Endothelial cell of umbilical vein (primary cell): Measurements from ENCODE around the gene ACOT7. TPM values are rescaled to one million over a fixed set of nuclear protein-coding genes. Genes with fewer than 3 reads are reported as not detected.

Source experiments
- BruUV-seq: library from RNA; stranded (reverse); fragments of 400-500 nt; replicated peaks from 2 replicates; lab custom pipeline; 2021; lab: Mats Ljungman, UMichigan
- CTCF ChIA-PET: fragments of 300-600, 350-600 bp; sonication (Branson Sonifier 250); formaldehyde crosslinking; loops from one replicate; lab custom pipeline; 2021; ENCODE audit warnings: antibody characterized with exemption, inconsistent platforms; lab: Charles Lee
- POLR2A ChIA-PET: fragments of 300-600, 350-600 bp; sonication (Branson Sonifier 250); formaldehyde crosslinking; loops from one replicate; lab custom pipeline; 2021; ENCODE audit warnings: antibody characterized with exemption, inconsistent platforms; lab: Charles Lee
- DNase-seq: peaks from one replicate; pipeline ENCODE4 v3.0.0-alpha.2; 2011; ENCODE audit warnings: low read depth, low spot score
- FAIRE-seq: peaks from 2 replicates; lab custom pipeline; 2011; peaks lifted over from hg19 to GRCh38; lab: Jason Lieb, UNC
- H2AFZ ChIP-seq: 2 replicates; pipeline ENCODE4 v1.6.0; 2012; ENCODE audit warnings: low read depth, low read length, control low read depth, inconsistent platforms
- H3K27ac ChIP-seq: 2 replicates; pipeline ENCODE4 v1.5.1; 2011; ENCODE audit warnings: low read depth, mild to moderate bottlenecking, control low read depth, low read length, moderate library complexity; ENCODE audit not compliant: insufficient read depth
- H3K27me3 ChIP-seq, 2 experiments: 2 replicates each; pipeline versions ENCODE4 v1.6.0 to v1.6.1; 2011; ENCODE audit warnings: low read length in 2 of 2, mixed read lengths in 1 of 2; ENCODE audit not compliant: control insufficient read depth in 2 of 2, insufficient read depth in 2 of 2
- H3K36me3 ChIP-seq, 2 experiments: 2 replicates in 1 of 2; 3 replicates in 1 of 2; pipeline ENCODE4 v1.5.1; 2011; ENCODE audit warnings: low read length in 2 of 2, mild to moderate bottlenecking in 1 of 2, moderate library complexity in 1 of 2; ENCODE audit not compliant: control insufficient read depth in 2 of 2, insufficient read depth in 2 of 2; ENCODE audit errors: extremely low read depth in 1 of 2
- H3K4me1 ChIP-seq: 3 replicates; pipeline ENCODE4 v1.5.1; 2011; ENCODE audit warnings: mild to moderate bottlenecking, low read length; ENCODE audit not compliant: control insufficient read depth, insufficient read depth; ENCODE audit errors: extremely low read depth
- H3K4me2 ChIP-seq: 2 replicates; pipeline ENCODE4 v1.6.1; 2011; ENCODE audit warnings: low read length, control low read depth, mixed read lengths; ENCODE audit not compliant: insufficient read depth
- H3K4me3 ChIP-seq, 3 experiments: fragments of 200-600 bp in 1 of 3; sonication (generic), shearing (Covaris generic) in 1 of 3; replicated peaks in 1 of 3; 2 replicates each; pipeline ENCODE4 v1.5.1; 2011 to 2016; ENCODE audit warnings: control low read depth in 3 of 3, low read length in 3 of 3, mild to moderate bottlenecking in 2 of 3, inconsistent platforms in 1 of 3, low read depth in 1 of 3, moderate library complexity in 1 of 3; ENCODE audit not compliant: insufficient read depth in 1 of 3
- H3K79me2 ChIP-seq: 2 replicates; pipeline ENCODE4 v1.6.0; 2012; ENCODE audit warnings: low read length, inconsistent platforms; ENCODE audit not compliant: control insufficient read depth, insufficient read depth
- H3K9ac ChIP-seq: replicated peaks from 2 replicates; pipeline ENCODE3; 2011; ENCODE audit warnings: low read length, control low read depth; ENCODE audit not compliant: insufficient read depth; ENCODE audit errors: extremely low read depth
- H3K9me1 ChIP-seq: replicated peaks from 3 replicates; pipeline ENCODE4 v1.6.0; 2011; ENCODE audit warnings: mild to moderate bottlenecking, low read length; ENCODE audit not compliant: control insufficient read depth, insufficient read depth; ENCODE audit errors: extremely low read depth
- H3K9me3 ChIP-seq: replicated peaks from 2 replicates; pipeline ENCODE4 v1.5.1; 2012; ENCODE audit warnings: low read length, inconsistent platforms; ENCODE audit not compliant: control insufficient read depth, insufficient read depth
- H4K20me1 ChIP-seq: replicated peaks from 2 replicates; pipeline ENCODE3; 2011; ENCODE audit warnings: mild to moderate bottlenecking, low read length; ENCODE audit not compliant: control insufficient read depth, insufficient read depth; ENCODE audit errors: extremely low read depth
- EZH2 ChIP-seq: IDR thresholded peaks from 2 replicates; pipeline ENCODE4 v1.6.1; 2012; ENCODE audit warnings: borderline replicate concordance, low read depth, mild to moderate bottlenecking, moderate library complexity, low read length, inconsistent platforms; ENCODE audit not compliant: severe bottlenecking
- FOS ChIP-seq: IDR thresholded peaks from 2 replicates; pipeline ENCODE4 v1.6.1; 2011; ENCODE audit warnings: mild to moderate bottlenecking, low read length, moderate library complexity, borderline replicate concordance; ENCODE audit not compliant: insufficient read depth
- GATA2 ChIP-seq: IDR thresholded peaks from 2 replicates; pipeline ENCODE4 v1.7.0; 2011; ENCODE audit warnings: low read depth, mild to moderate bottlenecking, moderate library complexity, mixed read lengths, low read length; ENCODE audit not compliant: insufficient read length, insufficient read depth
- JUN ChIP-seq: IDR thresholded peaks from 2 replicates; pipeline ENCODE4 v1.6.1; 2011; ENCODE audit warnings: borderline replicate concordance, low read depth; ENCODE audit not compliant: insufficient read length, insufficient read depth
- POLR2A ChIP-seq: IDR thresholded peaks from 2 replicates; pipeline ENCODE4 v1.6.1; 2012; ENCODE audit warnings: low read depth, mild to moderate bottlenecking, control low read depth, low read length
- POLR2AphosphoS5 ChIP-seq: IDR thresholded peaks from 2 replicates; pipeline ENCODE4 v1.6.1; 2012; ENCODE audit warnings: low read depth, mild to moderate bottlenecking, control low read depth, low read length, moderate library complexity; ENCODE audit not compliant: insufficient read depth
- dilution Hi-C: fragments of 300-500 bp; cut with MboI; formaldehyde crosslinking; loops from one replicate; pipeline ENCODE4 v1.15.0; 2019; ENCODE audit warnings: low sequenced_read_pairs; ENCODE audit not compliant: extremely low pct_ligation_motif_present
- intact Hi-C: fragments of 100-400 bp; cut with micrococcal nuclease; formaldehyde crosslinking; loops from one replicate; pipeline ENCODE4 v1.10.0; 2022
- polyA plus RNA-seq, 4 experiments: library from polyadenylated mRNA; depleted of rRNA in 3 of 4; stranded (reverse) in 3 of 4; unstranded in 1 of 4; fragments of >200 nt; gene quantifications; 2 replicates each; pipeline versions ENCODE4 v1.2.1 to v1.2.3, GENCODE V29; 2011 to 2012; ENCODE audit warnings: missing spikeins in 1 of 4
- total RNA-seq: library from RNA; stranded (reverse); gene quantifications from 2 replicates; pipeline ENCODE4 v1.2.3, GENCODE V29; 2021
- TF ChIP-seq, protein P1 (sequence below), 2 donors: IDR thresholded peaks; 1 replicate in 1 of 2; 2 replicates in 1 of 2; pipeline ENCODE4 v1.5.1; 2011; ENCODE audit warnings: low read length in 2 of 2, mild to moderate bottlenecking in 2 of 2, moderate library complexity in 2 of 2, control low read depth in 1 of 2, inconsistent platforms in 1 of 2, low read depth in 1 of 2; ENCODE audit not compliant: insufficient read depth in 1 of 2; ENCODE audit errors: extremely low read depth in 1 of 2
- TF ChIP-seq, protein P2 (sequence below): IDR thresholded peaks from 2 replicates; pipeline ENCODE4 v1.6.1; 2011; ENCODE audit not compliant: insufficient read depth, insufficient read length

ACOT7 gene
- total and polyA plus RNA-seq, 2 donors (not counting 3 experiments of a cell fraction or from before 2014, with no cell fraction given) = 69.4 to 105 TPM

DNA sequence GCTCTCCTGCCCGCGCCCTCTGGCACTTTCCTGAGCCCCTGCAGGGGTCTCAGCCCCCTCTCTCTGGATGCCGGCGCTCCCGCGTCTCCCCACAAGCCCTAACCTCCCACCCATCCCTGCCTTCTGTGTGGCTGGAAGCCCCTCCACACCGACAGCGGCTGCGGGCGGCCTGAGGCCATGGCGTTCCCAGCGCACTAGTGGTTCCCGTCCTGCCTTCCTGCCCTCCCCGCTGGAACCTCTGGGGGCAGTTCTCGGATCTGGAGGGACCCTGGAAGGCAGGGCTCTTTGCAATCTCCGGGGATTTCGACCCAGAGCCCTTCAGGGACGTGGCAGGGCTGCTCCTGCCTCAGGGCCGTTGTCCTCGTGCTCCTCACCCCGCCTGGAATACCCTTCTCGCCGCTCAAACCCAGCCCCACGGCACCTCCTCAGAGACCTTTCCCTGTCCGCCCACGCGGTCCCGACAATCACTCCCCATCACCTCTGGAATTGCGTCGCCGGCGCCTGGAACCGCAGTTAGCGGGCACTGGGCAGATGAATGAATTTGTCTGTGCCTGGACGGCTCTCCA, 30.5 kb upstream of the ACOT7 start:
- peak overlapping the region; percentile 46 for H2AFZ ChIP-seq
- DNase-seq (no peak), FAIRE-seq (peak; percentile 40)
- no peaks in the 10 kb centered on the region for H4K20me1 ChIP-seq
- peak overlapping the region; percentile 75 for H3K4me2 ChIP-seq
- intact Hi-C loops (loop anchor here (1.0 to 5.0 kb wide), 6 partner anchors 14 to 372 kb away; partner anchors contain the start of genes GPR153 and ICMT), dilution Hi-C loops (no loop called here)
- no peaks in the 10 kb centered on the region for H3K79me2 ChIP-seq
- POLR2A ChIA-PET = interaction anchor here (0.6 kb wide), 1 partner anchor 28 kb away, joined by 3 read pairs; no protein-coding TSS in a partner anchor
- H3K9me3 ChIP-seq = no peaks in the 10 kb centered on the region
- H3K27ac ChIP-seq = peak overlapping the region; percentile 83
- no peaks in the 10 kb centered on the region for H3K9me1 ChIP-seq
- peak overlapping the region in 1 of 3 experiments; percentile 9 for H3K4me3 ChIP-seq
- H3K4me1 ChIP-seq = peaks cover 35% of the 10 kb centered on the region
- CTCF ChIA-PET = interaction anchor here (0.7 to 11.1 kb wide), 17 partner anchors 11 to 219 kb away, joined by 3 to 202 read pairs (median 4); partner anchors contain the start of genes ACOT7 and NOL9
- peak overlapping the region; percentile 21 for H3K9ac ChIP-seq
- no TSS peak for BruUV-seq
- TF ChIP-seq EZH2 (no peak), POLR2A (no peak), POLR2AphosphoS5 (no peak), FOS (no peak), JUN (no peak), GATA2 (no peak)
- TF ChIP-seq, protein P1, sequence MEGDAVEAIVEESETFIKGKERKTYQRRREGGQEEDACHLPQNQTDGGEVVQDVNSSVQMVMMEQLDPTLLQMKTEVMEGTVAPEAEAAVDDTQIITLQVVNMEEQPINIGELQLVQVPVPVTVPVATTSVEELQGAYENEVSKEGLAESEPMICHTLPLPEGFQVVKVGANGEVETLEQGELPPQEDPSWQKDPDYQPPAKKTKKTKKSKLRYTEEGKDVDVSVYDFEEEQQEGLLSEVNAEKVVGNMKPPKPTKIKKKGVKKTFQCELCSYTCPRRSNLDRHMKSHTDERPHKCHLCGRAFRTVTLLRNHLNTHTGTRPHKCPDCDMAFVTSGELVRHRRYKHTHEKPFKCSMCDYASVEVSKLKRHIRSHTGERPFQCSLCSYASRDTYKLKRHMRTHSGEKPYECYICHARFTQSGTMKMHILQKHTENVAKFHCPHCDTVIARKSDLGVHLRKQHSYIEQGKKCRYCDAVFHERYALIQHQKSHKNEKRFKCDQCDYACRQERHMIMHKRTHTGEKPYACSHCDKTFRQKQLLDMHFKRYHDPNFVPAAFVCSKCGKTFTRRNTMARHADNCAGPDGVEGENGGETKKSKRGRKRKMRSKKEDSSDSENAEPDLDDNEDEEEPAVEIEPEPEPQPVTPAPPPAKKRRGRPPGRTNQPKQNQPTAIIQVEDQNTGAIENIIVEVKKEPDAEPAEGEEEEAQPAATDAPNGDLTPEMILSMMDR (IDR thresholded peaks at IDR 0.05; ENCODE audit: extremely low read depth in 1 of 2, insufficient read depth in 1 of 2, low read depth in 1 of 2, low read length in 2 of 2) = peak in 1 of 2 donors; percentile 8
- TF ChIP-seq, protein P2, sequence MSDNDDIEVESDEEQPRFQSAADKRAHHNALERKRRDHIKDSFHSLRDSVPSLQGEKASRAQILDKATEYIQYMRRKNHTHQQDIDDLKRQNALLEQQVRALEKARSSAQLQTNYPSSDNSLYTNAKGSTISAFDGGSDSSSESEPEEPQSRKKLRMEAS = no peak
- peaks cover 0 to 3% of the 10 kb centered on the region in 2 experiments for H3K27me3 ChIP-seq
- no peaks in the 10 kb centered on the region for H3K36me3 ChIP-seq
